HEK293T (cell line): ENCODE data around the gene CALB2.

Experiments used
- SUZ12 ChIP-seq: fragments of 450-650 bp; IDR thresholded peaks from 2 replicates; pipeline ENCODE4 v1.6.1; 2016; ENCODE audit warnings: mild to moderate bottlenecking
- TARDBP ChIP-seq: fragments of 450-650 bp; IDR thresholded peaks from 2 replicates; pipeline ENCODE4 v1.6.1; 2016
- ZNF384 ChIP-seq: fragments of 450-650 bp; IDR thresholded peaks from 2 replicates; pipeline ENCODE4 v1.6.1; 2016

DNA sequence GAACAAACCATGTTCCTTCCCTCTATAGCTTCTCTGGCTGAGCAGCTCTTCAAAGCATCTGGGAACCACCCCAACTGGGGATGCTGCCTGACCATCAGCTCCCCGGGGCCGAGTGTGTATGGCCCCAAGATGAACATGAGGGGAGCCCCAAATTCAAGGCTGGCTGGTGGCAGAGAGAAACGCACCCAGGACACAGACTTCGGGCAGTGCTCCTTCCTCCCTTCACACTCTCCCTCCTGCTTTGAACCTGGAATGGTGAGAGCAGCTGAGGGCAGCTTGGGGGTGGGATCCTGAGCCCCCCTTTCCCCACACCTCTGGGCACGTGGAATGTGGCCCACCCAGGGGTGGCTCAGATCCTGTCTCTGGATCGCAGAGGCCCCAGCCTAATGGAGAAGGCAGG lies 66.1 kb downstream of the CALB2 start:
- no peak for TF ChIP-seq SUZ12
- no peak for TF ChIP-seq ZNF384
- TF ChIP-seq TARDBP, result no peak
